NCI-H1436 treated with DMSO at 0.1 percent for 48 hours (cell line): ENCODE measurements around the gene HSP90AB1.

Experiments
- DNase-seq: peaks from one replicate; lab custom pipeline; 2025; lab: John Stamatoyannopoulos, UW

HSP90AB1 gene

DNA sequence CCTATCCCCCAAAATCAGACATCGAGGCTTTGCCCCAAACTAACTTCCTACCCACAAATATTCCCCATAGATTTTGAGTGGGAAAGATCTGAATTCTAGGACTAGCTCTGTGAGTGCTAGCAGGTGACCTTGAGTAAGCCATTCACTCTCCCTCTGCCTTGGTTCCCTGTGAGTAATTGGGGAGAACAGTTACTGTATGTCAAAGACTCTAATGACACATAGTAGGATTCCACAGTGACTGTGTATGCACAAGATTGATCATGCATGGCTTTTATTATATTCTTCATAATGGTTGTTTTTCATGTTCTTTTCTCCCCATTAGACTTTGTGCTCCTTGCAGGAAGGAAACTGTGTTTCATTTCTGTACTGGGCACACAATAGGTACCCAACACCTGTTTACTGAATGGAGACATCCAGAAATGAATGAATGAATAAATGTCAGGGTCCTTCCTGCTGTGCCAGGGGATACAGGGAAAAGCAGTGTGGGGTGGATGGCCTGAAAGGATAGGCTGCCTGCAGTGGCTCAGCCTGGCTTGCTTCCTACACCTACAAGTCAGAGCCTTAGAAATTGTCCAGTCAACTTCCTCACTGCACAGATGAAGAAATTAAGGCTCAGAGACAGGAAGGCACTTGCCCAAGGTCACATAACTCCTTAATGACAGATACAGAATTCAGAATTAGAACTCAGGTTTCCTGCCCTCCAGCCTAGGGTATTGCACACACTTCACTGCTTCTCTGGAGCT lies 22.4 kb downstream of the HSP90AB1 start:
- no peak for DNase-seq

DNA sequence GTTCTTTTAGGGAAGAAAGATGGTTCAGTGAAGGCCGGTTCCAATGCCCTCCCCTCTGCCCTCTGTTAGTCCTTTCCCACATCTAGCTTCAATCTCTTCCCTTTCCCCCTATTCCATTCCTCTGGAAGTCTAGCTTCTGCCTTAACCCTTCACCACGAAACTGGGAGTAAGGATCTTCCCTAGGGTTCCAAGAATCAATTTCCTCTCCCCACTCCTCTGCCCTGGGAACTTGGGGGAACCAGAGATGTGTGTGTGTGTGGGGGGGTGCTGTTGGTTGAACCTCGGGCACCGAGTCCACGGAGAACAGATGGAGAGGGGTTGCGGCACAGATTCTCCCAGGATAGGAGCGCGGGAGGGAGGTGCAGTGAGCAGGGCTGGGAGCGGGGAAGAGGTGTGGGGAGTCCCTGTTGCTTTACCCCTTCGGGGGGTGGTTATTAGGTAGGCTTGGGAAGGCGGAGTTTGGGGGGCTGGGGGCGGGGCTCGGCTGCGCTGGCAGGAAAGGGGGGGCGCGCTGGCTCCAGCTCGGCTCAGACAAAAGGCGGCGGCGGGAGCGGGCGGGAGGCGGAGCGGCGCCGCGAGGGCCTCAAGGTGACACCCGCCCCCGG lies 23.1 kb downstream of the HSP90AB1 start, which contains the start of gene TMEM151B:
TMEM151B (plus strand) TSS at position 530 of the 605 bp plus-strand sequence. CDS start 293 bp downstream, outside the sequence.
- DNase-seq: no peak

DNA sequence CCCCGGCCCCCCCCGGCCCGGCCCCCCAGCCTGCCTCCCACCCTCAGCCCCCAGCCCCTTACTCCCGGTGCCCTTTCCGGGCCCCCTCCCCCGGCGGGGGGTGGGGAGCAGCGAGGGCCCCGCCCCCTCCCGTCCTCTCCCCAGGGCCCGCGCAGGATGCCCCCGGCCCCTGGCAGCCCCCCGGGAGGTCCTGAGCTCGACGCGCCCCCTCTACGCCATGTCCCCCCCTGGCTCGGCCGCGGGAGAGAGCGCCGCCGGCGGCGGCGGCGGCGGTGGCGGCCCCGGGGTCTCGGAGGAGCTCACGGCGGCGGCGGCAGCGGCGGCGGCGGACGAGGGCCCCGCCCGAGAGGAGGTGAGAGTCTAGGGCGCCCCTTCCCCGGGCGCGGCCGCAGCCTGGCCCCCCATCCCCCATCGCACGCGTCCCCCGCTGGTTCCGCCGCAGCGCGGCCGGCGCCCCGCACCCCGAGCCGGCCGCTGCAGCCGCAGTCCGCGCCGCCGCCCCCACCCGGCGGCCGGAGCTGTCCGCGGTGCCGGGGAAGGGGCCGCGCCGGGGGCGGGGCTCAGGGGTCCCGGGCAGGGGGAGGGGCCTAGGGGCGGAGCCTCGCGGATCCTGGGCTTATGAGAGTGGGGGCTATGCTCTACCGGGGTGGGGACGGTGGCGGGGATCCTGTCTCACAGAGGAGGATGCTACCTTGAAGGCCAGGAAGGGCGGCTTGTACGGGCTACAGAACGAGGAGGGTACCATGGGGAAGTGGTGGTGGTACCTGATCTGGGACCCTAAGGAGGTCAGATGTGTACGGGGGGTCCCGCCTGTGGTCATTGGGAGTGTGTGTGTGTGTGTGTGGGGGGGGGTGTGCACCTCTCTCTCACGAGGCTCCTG lies 23.9 kb downstream of the HSP90AB1 start:
- no peak for DNase-seq

DNA sequence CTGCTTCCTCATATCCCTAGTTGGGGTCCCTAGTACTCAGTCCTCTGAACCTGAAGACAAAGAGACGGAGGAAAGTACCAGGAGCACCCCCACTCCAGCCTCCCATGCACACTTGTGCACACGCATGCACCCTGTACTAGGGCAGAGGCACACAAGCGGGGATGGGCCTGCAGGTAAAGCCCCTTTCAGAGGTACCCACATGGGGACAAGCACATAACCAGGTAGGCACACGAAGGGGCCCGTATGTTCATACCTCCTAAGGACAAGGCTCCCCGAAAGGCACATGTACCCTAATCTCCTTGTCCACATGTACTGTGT lies 24.5 kb downstream of the HSP90AB1 start:
- DNase-seq: no peak

DNA sequence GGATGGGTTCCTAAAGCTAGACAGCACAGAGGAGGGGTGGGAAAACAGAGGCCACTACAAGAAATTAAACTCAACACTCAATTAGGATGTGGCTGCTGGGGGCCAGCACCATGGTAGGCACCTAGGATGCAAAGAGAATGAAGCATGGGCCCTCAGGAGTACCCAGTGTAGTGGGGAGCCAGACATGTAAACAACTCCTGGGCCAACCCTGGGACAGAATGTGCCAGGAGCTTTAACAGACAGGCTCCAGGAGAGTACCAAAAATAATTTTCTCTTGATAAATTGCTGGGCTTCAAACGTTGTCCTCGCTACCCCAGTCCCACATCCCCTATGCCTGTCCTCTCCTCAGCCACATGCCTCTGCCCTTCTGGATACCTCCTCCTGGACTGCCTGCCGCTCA lies 25.0 kb downstream of the HSP90AB1 start:
- no peak for DNase-seq

DNA sequence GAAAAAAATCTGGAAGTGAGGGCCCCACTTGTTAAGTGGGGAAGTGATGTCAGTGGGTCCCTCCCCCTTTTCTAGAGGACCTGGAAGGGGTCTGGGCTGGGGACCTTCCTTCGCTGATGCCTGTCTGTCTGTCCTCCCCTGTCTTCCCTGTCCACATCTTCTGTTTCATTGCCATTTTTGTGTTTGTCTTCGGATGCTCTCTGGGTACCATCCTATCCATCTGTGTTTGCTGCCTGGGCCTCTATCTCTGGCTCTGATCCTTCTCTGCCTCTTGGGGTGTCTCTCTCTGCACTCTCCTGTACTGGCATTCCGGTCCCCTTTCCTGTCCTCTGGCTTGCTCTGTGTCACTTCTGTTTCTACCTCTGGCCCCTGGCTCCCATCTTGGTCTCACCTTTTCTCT lies 25.6 kb downstream of the HSP90AB1 start:
- DNase-seq: no peak

DNA sequence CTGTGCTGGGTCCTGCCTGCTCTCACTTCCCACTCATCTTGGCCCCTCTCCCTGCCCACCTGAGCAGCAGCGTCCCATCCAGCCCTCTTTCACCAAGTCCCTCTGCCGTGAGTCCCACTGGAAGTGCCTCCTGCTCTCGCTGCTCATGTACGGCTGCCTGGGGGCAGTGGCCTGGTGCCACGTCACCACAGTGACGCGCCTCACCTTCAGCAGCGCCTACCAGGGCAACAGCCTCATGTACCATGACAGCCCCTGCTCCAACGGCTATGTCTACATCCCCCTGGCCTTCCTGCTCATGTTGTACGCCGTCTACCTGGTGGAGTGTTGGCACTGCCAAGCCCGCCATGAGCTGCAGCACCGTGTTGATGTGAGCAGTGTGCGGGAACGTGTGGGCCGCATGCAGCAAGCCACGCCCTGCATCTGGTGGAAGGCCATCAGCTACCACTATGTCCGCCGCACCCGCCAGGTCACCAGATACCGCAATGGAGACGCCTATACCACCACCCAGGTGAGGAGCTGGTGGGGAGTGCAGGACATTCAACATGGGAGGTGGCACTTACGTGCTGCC lies 26.2 kb downstream of the HSP90AB1 start:
- DNase-seq: no peak

DNA sequence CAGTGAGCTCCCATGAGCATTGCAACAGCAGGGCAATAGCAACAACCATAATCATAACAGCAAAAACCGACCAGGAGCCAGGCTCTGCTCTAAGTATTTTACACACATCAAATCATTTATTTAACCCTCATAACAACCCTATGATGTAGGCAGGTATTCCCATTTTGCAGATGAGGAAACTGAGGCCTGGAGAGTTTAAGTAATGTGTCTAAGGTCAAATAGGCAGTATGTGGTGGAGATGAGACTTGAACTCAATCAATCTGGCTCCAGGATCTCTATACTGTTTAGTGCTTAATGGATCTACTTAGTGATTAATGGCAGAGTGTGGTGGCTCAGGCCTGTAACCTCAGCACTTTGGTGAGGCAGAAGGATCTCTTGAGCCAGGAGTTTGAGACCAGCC lies 26.7 kb downstream of the HSP90AB1 start:
- DNase-seq: no peak

DNA sequence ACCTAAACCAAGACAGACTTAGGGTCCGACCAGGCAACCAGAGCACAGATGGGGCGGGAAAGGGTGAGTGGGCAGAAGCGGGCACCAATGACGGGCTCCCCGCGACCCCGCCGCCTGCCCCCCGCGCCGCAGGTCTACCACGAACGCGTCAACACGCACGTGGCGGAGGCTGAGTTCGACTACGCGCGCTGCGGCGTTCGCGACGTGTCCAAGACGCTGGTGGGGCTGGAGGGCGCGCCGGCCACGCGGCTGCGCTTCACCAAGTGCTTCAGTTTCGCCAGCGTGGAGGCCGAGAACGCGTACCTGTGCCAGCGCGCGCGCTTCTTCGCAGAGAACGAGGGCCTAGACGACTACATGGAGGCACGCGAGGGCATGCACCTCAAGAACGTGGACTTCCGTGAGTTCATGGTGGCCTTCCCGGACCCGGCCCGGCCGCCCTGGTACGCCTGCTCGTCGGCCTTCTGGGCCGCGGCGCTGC lies 28.4 kb downstream of the HSP90AB1 start:
- no peak for DNase-seq

DNA sequence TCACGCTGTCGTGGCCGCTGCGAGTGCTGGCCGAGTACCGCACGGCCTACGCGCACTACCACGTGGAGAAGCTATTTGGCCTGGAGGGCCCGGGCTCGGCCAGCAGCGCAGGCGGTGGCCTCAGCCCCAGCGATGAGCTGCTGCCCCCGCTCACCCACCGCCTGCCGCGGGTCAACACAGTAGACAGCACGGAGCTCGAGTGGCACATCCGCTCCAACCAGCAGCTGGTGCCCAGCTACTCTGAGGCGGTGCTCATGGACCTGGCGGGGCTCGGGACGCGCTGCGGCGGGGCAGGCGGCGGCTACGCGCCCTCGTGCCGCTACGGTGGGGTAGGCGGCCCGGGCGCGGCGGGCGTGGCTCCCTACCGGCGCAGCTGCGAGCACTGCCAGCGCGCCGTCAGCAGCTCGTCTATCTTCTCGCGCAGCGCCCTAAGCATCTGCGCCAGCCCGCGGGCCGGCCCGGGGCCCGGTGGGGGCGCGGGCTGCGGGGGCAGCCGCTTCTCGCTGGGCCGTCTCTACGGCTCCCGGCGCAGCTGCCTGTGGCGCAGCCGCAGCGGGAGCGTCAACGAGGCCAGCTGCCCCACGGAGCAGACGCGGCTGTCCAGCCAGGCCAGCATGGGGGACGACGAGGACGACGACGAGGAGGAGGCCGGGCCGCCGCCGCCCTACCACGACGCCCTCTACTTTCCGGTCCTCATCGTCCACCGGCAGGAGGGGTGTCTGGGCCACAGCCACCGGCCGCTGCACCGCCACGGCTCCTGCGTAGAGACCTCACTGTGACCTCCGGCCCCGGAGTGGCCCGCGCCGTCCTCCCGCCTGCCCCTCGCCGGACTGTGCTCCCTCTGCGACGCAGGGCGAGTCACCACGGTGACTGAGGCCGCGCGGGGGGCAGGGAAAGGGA lies 29.1 kb downstream of the HSP90AB1 start:
- no peak for DNase-seq

DNA sequence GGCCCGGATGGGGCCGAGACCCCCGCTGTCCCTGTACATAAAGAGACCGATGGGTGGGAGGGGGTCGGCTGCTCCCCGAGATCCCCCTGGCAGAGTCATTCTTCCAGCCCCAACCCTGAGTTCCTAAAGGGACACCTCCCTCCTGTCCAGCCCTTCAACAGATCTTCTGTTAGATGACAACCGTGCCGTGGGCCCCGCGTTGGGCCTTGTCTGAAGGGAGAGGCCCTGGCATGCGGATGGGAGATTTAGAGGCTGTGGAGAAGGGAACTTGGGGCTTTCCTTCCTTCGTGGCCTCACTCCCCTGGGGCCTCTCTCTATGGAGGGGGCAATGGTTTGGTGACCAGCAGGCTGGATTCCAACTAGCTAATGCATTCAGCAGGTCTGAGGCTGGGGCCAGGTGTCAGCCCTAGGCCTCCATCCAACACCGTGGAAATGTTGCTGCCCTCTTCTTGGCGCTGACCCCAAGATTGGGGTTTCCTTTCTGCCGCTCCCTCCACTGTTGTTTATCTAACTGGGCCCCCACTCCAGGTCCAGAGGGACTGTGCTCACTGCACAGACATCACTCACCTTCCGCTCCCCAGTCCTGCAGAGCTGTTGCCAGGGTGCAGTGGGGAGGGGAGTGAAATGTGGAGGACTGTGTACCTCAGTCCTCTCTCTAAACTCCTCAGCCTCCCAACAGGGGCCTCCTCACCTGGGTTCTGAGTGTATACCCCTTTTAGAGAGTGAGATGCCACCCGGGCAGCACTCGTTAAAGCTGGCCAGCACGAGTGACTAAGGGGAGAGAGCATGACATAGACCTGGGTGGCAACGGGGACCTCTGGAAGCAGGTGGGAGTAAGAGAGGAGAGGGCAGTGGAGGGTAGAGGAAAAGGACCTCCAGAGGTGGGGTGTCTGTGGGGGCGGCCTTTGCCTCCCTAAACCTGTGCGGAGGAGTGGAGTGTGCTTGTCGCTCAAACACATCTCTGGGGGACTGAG lies 30.1 kb downstream of the HSP90AB1 start:
- DNase-seq: no peak

DNA sequence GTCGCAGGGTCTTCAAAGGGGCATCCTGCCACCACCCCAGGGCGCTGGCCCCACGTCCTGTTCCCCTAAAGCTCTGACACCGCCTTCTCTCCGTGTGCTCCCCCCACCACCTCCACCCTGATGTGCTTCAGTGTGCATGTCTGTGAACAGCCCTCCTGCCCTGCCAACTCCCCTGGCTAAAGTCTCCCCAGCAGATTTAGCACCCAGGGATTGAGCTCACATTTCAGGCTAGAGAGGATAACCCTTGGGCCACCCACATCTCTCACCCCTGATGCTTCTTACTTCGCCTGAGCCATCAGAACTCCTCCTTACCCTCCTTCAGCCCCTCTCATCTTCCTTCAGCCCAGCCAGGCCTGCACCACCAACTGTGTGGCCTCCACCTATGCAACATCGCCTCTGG lies 30.9 kb downstream of the HSP90AB1 start:
- DNase-seq: no peak

DNA sequence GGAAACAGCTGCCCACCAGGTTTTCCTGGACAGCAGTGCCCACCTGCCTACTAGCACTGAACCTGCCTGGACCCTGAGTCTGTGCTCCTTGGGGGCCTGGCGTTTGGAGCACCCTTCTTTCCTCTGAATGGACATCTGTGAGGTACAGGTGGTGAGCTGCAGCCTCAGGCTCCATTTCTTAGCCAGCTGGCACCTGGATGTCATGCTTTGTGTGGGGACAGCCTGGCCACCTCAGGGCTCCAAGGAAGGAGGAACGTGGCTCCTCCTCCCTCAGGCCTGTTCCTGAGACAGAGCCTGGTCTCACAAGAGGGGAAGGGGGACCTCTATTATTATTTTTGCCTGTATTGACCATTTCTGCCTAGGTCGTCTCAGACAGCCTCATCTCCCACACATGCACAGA lies 31.4 kb downstream of the HSP90AB1 start:
- no peak for DNase-seq

DNA sequence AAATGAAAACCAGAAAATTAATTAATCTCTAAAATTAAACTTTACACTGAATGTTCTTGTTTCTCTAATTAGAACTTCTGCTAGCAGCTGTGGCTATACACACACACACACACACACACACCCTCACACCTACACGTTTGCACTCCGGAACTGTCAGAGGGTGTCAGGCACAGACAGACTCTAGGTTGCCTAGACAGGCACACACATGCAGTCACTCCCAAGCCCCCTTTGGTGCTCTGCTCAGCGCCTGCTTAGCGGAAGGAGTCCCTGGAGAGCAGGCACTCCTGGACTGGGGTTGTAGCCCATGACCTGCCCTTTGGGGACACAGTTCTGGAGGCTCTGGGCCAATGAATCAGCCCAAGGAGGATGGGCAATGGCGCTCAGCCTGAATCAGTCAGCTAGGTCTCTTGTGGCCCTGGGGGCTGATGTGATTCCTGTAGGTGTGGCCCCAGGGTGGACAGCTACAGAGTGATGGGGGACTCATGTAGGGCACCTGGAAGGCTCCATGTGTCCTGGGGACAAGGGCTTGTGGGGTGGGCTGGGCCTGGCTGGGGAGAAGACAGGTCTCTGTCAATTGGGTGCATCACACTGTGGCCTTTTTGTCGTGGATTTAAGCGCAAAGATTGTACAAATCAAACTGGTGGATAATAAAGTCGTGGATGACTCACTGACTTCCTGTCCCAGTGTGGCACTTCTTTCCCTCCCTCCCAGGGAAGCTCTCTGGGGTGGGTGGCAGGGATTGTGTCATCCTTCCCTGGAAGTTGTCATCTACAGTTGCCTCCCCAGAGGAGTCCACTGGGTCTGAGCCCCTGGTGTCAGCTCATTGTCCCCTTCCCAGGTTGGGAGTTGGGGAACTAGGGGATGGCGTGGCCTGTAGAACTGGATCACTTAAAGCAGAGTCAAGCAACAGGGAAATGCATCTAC lies 32.1 kb downstream of the HSP90AB1 start:
- DNase-seq: no peak

DNA sequence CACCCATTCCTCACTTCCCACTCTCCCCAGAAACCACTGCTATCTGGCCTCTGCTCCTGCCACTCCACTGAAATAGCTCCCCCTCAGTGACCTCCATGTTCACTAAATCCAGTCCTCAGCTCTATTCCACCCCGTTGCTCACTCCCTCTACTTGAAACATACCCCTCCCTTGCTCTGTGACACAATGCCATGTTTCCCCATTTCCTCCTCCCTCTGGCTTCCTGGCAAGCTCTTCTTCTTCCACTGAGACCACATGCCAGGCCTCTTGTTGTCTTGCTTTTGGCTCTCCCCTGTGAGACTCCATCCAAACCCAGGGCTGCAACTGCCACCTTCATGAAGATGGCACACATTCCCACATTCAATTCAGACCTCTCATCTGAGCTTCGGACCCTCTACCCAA lies 37.2 kb downstream of the HSP90AB1 start:
- DNase-seq: no peak

DNA sequence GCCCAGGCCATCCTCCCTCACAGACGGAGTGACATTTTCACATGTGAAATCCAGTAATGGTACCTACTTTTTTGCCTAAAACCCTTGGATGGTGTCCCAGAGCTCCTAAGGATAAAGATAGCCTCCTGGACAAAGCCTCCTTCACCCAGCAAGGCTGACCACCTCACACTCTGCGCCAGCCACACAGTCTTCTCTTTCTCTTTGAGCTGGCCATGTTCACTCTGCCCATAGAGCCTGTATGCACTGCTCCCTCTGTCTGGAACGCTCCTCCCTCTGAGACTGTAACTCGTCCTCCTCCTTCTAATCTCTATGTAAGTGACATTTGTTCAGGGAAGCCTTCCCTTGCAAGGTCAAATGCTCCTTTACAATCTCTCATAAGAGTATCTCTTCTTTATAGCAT lies 38.0 kb downstream of the HSP90AB1 start:
- no peak for DNase-seq

DNA sequence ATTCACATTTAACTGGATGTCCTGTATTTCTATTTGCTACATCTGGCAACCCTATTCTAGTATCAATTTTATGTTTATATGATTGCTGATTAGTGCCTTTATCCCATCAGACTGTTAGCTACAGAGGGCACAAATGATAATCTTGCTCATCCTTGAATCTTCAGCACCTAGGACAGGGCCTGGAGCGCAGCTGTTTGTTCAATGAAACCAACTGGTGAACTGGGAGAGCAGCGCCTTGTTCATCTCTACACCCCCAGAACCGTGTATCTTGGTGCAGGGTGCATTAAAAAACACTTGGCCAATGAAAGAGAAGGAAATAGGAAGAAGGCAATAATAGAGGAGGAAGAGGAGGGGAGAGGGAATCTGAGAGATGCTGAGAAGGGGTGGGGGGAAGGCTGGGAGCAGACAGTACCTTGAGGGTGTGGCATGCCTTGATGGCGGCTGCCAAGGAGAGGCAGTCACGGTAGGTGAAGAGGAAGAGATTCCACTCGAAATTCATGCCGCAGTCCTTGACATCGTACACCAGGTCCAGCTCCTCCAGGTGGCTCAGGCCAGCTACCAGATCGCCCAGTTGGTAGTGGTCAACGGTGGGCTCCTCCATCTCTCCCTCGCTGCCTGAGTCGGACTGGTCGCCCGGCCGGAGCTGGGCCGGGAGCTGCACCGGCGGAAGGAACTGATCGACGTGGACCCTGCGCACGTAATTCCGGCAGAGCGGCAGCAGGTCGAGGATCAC lies 38.8 kb downstream of the HSP90AB1 start:
- DNase-seq: no peak

DNA sequence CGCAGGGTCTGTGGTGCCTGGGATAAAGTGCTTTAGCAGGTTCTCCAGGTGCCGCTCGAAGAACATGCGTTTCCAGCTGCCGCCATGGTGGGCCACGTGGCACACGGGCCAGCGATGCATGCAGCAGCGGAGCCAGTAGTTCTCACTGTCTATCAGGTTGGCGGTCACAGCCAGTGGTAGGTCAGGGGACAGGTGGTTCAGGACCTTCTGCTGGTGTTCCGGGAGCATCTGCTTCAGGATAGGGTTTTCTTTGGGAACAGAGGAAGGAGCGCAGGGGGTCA lies 39.3 kb downstream of the HSP90AB1 start:
- no peak for DNase-seq

DNA sequence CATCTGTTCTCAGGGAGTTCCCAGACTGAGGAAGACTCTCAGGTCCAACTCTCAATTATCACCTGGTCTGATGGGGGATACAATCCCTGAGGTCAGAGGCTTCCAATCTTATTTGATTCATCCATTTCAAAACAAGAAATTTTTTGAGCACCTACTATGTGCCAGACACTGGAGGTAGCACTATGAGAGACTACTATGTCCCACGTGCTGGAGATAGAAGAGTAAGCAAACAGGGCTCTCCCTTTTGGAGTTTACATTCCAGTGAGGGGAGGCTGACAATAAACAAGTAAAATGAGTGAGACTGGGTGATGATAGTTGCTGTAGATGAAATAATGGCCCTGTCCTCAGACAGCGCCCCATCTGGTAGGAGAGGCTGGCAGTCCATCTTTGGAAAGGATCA lies 39.8 kb downstream of the HSP90AB1 start:
- no peak for DNase-seq
